Neuronal stem cell (in vitro differentiated cells): ENCODE measurements around the gene RFX8.
"Not testable (repeated sequence)": the region's sequence is repeated elsewhere in the genome, so short reads cannot be mapped to it uniquely, and the experiment has no call there.

ENCODE experiments used
- DNase-seq: peaks from one replicate; pipeline ENCODE4 v3.0.0-alpha.2; 2013; ENCODE audit warnings: low spot score
- H2AFZ ChIP-seq: one replicate; pipeline ENCODE4 v1.6.1; 2013; ENCODE audit warnings: mild to moderate bottlenecking, low read length, inconsistent platforms
- H2AK5ac ChIP-seq: 2 replicates; pipeline ENCODE4 v1.6.1; 2013; ENCODE audit warnings: low read depth, mild to moderate bottlenecking, inconsistent platforms, low read length, moderate library complexity, mixed read lengths
- H2BK120ac ChIP-seq: 2 replicates; pipeline ENCODE4 v1.6.1; 2013; ENCODE audit warnings: low read depth, mild to moderate bottlenecking, inconsistent platforms, low read length, moderate library complexity, mixed read lengths
- H2BK12ac ChIP-seq: one replicate; pipeline ENCODE4 v1.6.1; 2013; ENCODE audit warnings: low read length, inconsistent platforms
- H2BK15ac ChIP-seq: 2 replicates; pipeline ENCODE4 v1.6.1; 2013; ENCODE audit warnings: mild to moderate bottlenecking, low read length, inconsistent platforms, mixed read lengths
- H2BK5ac ChIP-seq: one replicate; pipeline ENCODE4 v1.6.1; 2013; ENCODE audit warnings: inconsistent platforms, mild to moderate bottlenecking, low read length, moderate library complexity
- H3K14ac ChIP-seq: one replicate; pipeline ENCODE4 v1.6.1; 2013; ENCODE audit warnings: low read length, inconsistent platforms
- H3K18ac ChIP-seq: 2 replicates; pipeline ENCODE4 v1.6.1; 2013; ENCODE audit warnings: low read length, inconsistent platforms
- H3K23ac ChIP-seq: 2 replicates; pipeline ENCODE4 v1.6.1; 2013; ENCODE audit warnings: low read depth, mild to moderate bottlenecking, mixed read lengths, low read length, inconsistent platforms; ENCODE audit not compliant: poor library complexity
- H3K27ac ChIP-seq: replicated peaks from 3 replicates; pipeline ENCODE4 v1.5.1; 2013; ENCODE audit warnings: low read length, inconsistent platforms
- H3K27me3 ChIP-seq, 3 experiments: 2 replicates each; pipeline ENCODE4 v1.6.1; 2013; ENCODE audit warnings: low read length in 3 of 3, mild to moderate bottlenecking in 2 of 3, inconsistent platforms in 1 of 3, low read depth in 1 of 3, mixed read lengths in 1 of 3, moderate library complexity in 1 of 3; ENCODE audit not compliant: control insufficient read depth in 3 of 3, insufficient read depth in 3 of 3
- H3K36me3 ChIP-seq, 2 donors: replicated peaks in 1 of 2; 2 replicates each; pipeline ENCODE4 v1.6.1; 2013; ENCODE audit warnings: low read length in 2 of 2; ENCODE audit not compliant: control insufficient read depth in 2 of 2, insufficient read depth in 2 of 2
- H3K4ac ChIP-seq: 2 replicates; pipeline ENCODE4 v1.6.1; 2013; ENCODE audit warnings: inconsistent platforms, mild to moderate bottlenecking, low read length, moderate library complexity
- H3K4me1 ChIP-seq, 2 donors: 1 replicate in 1 of 2; 2 replicates in 1 of 2; pipeline ENCODE4 v1.6.1; 2013; ENCODE audit warnings: low read length in 2 of 2, low read depth in 1 of 2; ENCODE audit not compliant: control insufficient read depth in 2 of 2, insufficient read depth in 1 of 2
- H3K4me2 ChIP-seq: one replicate; pipeline ENCODE4 v1.6.1; 2013; ENCODE audit warnings: mild to moderate bottlenecking, low read length, inconsistent platforms; ENCODE audit not compliant: insufficient read depth, poor library complexity, severe bottlenecking
- H3K4me3 ChIP-seq, 2 donors: 2 replicates each; pipeline ENCODE4 v1.5.1; 2013; ENCODE audit warnings: low read length in 2 of 2, mild to moderate bottlenecking in 2 of 2, inconsistent platforms in 1 of 2, moderate library complexity in 1 of 2
- H3K79me1 ChIP-seq: one replicate; pipeline ENCODE4 v1.6.1; 2013; ENCODE audit warnings: low read depth, mild to moderate bottlenecking, inconsistent platforms, low read length, moderate library complexity
- H3K9ac ChIP-seq: one replicate; pipeline ENCODE4 v1.6.1; 2013; ENCODE audit warnings: mild to moderate bottlenecking, low read depth, low read length, inconsistent platforms; ENCODE audit not compliant: poor library complexity
- H3K9me3 ChIP-seq, 2 donors: replicated peaks in 1 of 2; 2 replicates each; pipeline versions ENCODE3 to v1.6.1; 2013; ENCODE audit warnings: low read length in 2 of 2, mild to moderate bottlenecking in 2 of 2, inconsistent platforms in 1 of 2, low read depth in 1 of 2, mixed read lengths in 1 of 2, moderate library complexity in 1 of 2; ENCODE audit not compliant: control insufficient read depth in 2 of 2, insufficient read depth in 1 of 2
- H4K8ac ChIP-seq: one replicate; pipeline ENCODE4 v1.6.1; 2013; ENCODE audit warnings: low read depth, mild to moderate bottlenecking, inconsistent platforms, low read length, moderate library complexity
- H4K91ac ChIP-seq: one replicate; pipeline ENCODE4 v1.6.1; 2013; ENCODE audit warnings: low read length, low read depth, mild to moderate bottlenecking, inconsistent platforms; ENCODE audit not compliant: poor library complexity
- WGBS, 2 donors: extraction: QIAGEN DNeasy Blood & Tissue Kit; methylation state at CpG; one replicate each; pipeline ENCODE4 v1.1.7; 2013; ENCODE audit warnings: missing lambda C conversion rate in 2 of 2, mixed read lengths in 1 of 2; ENCODE audit not compliant: insufficient read length in 2 of 2, insufficient replicate concordance in 1 of 2; ENCODE audit errors: extremely low coverage in 2 of 2; 5-methylcytosine and 5-hydroxymethylcytosine counted together

Gene RFX8

GRCh38 chr2:101463421-101463820 is 11.5 kb downstream of the RFX8 start:
- H2BK15ac ChIP-seq: no peak overlapping the region
- no peak overlapping the region for H2BK12ac ChIP-seq
- no peaks in the 10 kb centered on the region for H3K9me3 ChIP-seq
- H3K79me1 ChIP-seq: no peaks in the 10 kb centered on the region
- H4K8ac ChIP-seq: no peak overlapping the region
- H3K4me3 ChIP-seq: no peak overlapping the region
- no peak overlapping the region for H3K4me2 ChIP-seq
- H3K27ac ChIP-seq: no peak overlapping the region
- no peak overlapping the region for H3K9ac ChIP-seq
- peaks cover 0 to 9% of the 10 kb centered on the region in 2 donors for H3K4me1 ChIP-seq
- H4K91ac ChIP-seq: no peak overlapping the region
- H3K23ac ChIP-seq: no peak overlapping the region
- no CpG with 5 or more reads among the region's 8 CpGs for WGBS, 2 donors
- H2BK120ac ChIP-seq: no peak overlapping the region
- H3K18ac ChIP-seq: peak overlapping the region; percentile 27
- DNase-seq: no peak
- no peak overlapping the region for H3K4ac ChIP-seq
- H3K27me3 ChIP-seq: peaks cover 0 to 6% (median 0%) of the 10 kb centered on the region in 3 experiments
- H3K14ac ChIP-seq: no peak overlapping the region
- no peak overlapping the region for H2AFZ ChIP-seq
- H3K36me3 ChIP-seq: no peaks in the 10 kb centered on the region
- no peak overlapping the region for H2BK5ac ChIP-seq
- H2AK5ac ChIP-seq: no peak overlapping the region

- no peak overlapping the region for H2AFZ ChIP-seq
- no peak overlapping the region for H3K23ac ChIP-seq
- no peak overlapping the region for H3K18ac ChIP-seq
- no peak overlapping the region for H3K27ac ChIP-seq
- H3K4me3 ChIP-seq: no peak overlapping the region
- H3K9me3 ChIP-seq: no peaks in the 10 kb centered on the region
- no peaks in the 10 kb centered on the region for H3K27me3 ChIP-seq
- peaks cover 0 to 2% of the 10 kb centered on the region in 2 donors for H3K4me1 ChIP-seq
- no peak overlapping the region for H2AK5ac ChIP-seq
- no peak overlapping the region for H4K8ac ChIP-seq
- DNase-seq: no peak
- no peak overlapping the region for H3K14ac ChIP-seq
- H2BK120ac ChIP-seq: no peak overlapping the region
- no peak overlapping the region for H3K9ac ChIP-seq
- no CpG with 5 or more reads among the region's 2 CpGs for WGBS, 2 donors
- no peak overlapping the region for H4K91ac ChIP-seq
- H2BK12ac ChIP-seq: no peak overlapping the region
- no peaks in the 10 kb centered on the region for H3K79me1 ChIP-seq
- H2BK5ac ChIP-seq: no peak overlapping the region
- no peak overlapping the region for H3K4ac ChIP-seq
- H3K36me3 ChIP-seq: no peaks in the 10 kb centered on the region
- no peak overlapping the region for H2BK15ac ChIP-seq
- no peak overlapping the region for H3K4me2 ChIP-seq
Observed at GRCh38 chr2:101461381-101461780, 13.5 kb downstream of the RFX8 start.

- WGBS, 2 donors: no CpG with 5 or more reads among the region's 3 CpGs
- H2AFZ ChIP-seq, H3K23ac ChIP-seq, H3K9me3 ChIP-seq, H3K27ac ChIP-seq, H4K91ac ChIP-seq, H3K4me3 ChIP-seq, H3K9ac ChIP-seq, H3K14ac ChIP-seq, H3K27me3 ChIP-seq, H4K8ac ChIP-seq, H3K4me1 ChIP-seq, H3K36me3 ChIP-seq, H2BK12ac ChIP-seq, H3K4ac ChIP-seq, H3K4me2 ChIP-seq, H2BK15ac ChIP-seq, H2AK5ac ChIP-seq, H2BK120ac ChIP-seq, H3K79me1 ChIP-seq, H2BK5ac ChIP-seq, DNase-seq, H3K18ac ChIP-seq: not testable (repeated sequence)
Observed at GRCh38 chr2:101454408-101454807, 20.5 kb downstream of the RFX8 start.

GRCh38 chr2:101450965-101451364 is 23.9 kb downstream of the RFX8 start:
- no peaks in the 10 kb centered on the region for H3K79me1 ChIP-seq

More at GRCh38 chr2:101450965-101451364, 23.9 kb downstream of the RFX8 start:
- H3K27ac ChIP-seq: no peak overlapping the region
- no peaks in the 10 kb centered on the region for H3K27me3 ChIP-seq
- DNase-seq: no peak
- no peak overlapping the region for H3K4me2 ChIP-seq
- H2BK12ac ChIP-seq: no peak overlapping the region
- H4K91ac ChIP-seq: no peak overlapping the region
- H3K4me1 ChIP-seq: no peaks in the 10 kb centered on the region
- no peaks in the 10 kb centered on the region for H3K9me3 ChIP-seq
- no peak overlapping the region for H3K4me3 ChIP-seq
- no peak overlapping the region for H3K9ac ChIP-seq
- H2BK120ac ChIP-seq: no peak overlapping the region
- H4K8ac ChIP-seq: no peak overlapping the region
- no peak overlapping the region for H2BK15ac ChIP-seq
- no CpG with 5 or more reads among the region's 6 CpGs for WGBS, 2 donors
- H3K14ac ChIP-seq: no peak overlapping the region
- H3K23ac ChIP-seq: no peak overlapping the region
- H3K18ac ChIP-seq: no peak overlapping the region
- no peak overlapping the region for H2AFZ ChIP-seq
- H2AK5ac ChIP-seq: no peak overlapping the region
- no peak overlapping the region for H3K4ac ChIP-seq
- H2BK5ac ChIP-seq: no peak overlapping the region
- no peaks in the 10 kb centered on the region for H3K36me3 ChIP-seq
